ENCODE data around the gene RCSD1. TPM values are rescaled to one million over a fixed set of nuclear protein-coding genes. Genes with fewer than 3 reads are reported as not detected.

The RCSD1 gene
- total and polyA plus RNA-seq, 10 of the 15 experiments (the other 5 are each of a cell fraction or from before 2014, with no cell fraction given): 11.4 to 78.3 (median 71.6) TPM

- FAIRE-seq: no peak
- no peak overlapping the region for H2AFZ ChIP-seq (ENCODE audit: control insufficient read depth, low read depth, low read length)
These were observed 73.5 kb downstream of the RCSD1 start for GRCh38 chr1:167703557-167703956.

More at GRCh38 chr1:167703557-167703956, 73.5 kb downstream of the RCSD1 start:
- Histone ChIP-seq H3K27ac (ENCODE audit: control insufficient read depth, insufficient read depth) (no peak overlapping the region), H3K4me1 (ENCODE audit: control insufficient read depth, insufficient read depth, low read length) (peaks cover 30% of the 10 kb centered on the region), H3K36me3 (ENCODE audit: control insufficient read depth in 2 of 2, insufficient read depth in 2 of 2, low read length in 1 of 2) (peaks cover 0 to 31% of the 10 kb centered on the region in 2 experiments), H3K79me2 (ENCODE audit: control insufficient read depth, insufficient read depth, low read length) (no peaks in the 10 kb centered on the region), H3K9ac (ENCODE audit: control insufficient read depth, insufficient read depth, low read length) (no peak overlapping the region), H4K20me1 (ENCODE audit: control insufficient read depth, insufficient read depth) (no peaks in the 10 kb centered on the region), H3K27me3 (replicated peaks in 1 of 2; ENCODE audit: control insufficient read depth in 2 of 2, insufficient read depth in 2 of 2, low read length in 1 of 2) (no peaks in the 10 kb centered on the region), H3K4me2 (ENCODE audit: control insufficient read depth, insufficient read depth) (no peak overlapping the region), H3K9me3 (replicated peaks; ENCODE audit: control insufficient read depth, insufficient read depth, low read length) (no peaks in the 10 kb centered on the region), H3K4me3 (no peak overlapping the region)
- ChIA-PET RAD21 (ENCODE audit: unreplicated experiment) (interaction anchor here (2.6 kb wide), 1 partner anchor 12 kb away, joined by 6 read pairs; no protein-coding TSS in a partner anchor), SMC1A (ENCODE audit: uncharacterized antibody, unreplicated experiment) (interaction anchor here (1.0 to 5.6 kb wide), 3 partner anchors 16 to 148 kb away, joined by 3 to 29 read pairs (median 3); no protein-coding TSS in a partner anchor), POLR2A (no interaction called here), CTCF (interaction anchor here (1.0 to 2.9 kb wide), 4 partner anchors 10 to 379 kb away, joined by 3 to 14 read pairs (median 3); no protein-coding TSS in a partner anchor)
- intact Hi-C loops (cut with micrococcal nuclease; ENCODE audit: unreplicated experiment): no loop called here
- 94% methylated on average over 1 of the region's 1 CpG for WGBS (ENCODE audit: insufficient coverage, insufficient replicate concordance, low lambda C conversion rate, missing lambda C conversion rate)
- ATAC-seq (no peak), DNase-seq (ENCODE audit: low read depth, low spot score) (no peak)
- no TSS peak for BruUV-seq (replicated peaks)
- in situ Hi-C loops (cut with MboI): no loop called here
- TF ChIP-seq, protein P1, sequence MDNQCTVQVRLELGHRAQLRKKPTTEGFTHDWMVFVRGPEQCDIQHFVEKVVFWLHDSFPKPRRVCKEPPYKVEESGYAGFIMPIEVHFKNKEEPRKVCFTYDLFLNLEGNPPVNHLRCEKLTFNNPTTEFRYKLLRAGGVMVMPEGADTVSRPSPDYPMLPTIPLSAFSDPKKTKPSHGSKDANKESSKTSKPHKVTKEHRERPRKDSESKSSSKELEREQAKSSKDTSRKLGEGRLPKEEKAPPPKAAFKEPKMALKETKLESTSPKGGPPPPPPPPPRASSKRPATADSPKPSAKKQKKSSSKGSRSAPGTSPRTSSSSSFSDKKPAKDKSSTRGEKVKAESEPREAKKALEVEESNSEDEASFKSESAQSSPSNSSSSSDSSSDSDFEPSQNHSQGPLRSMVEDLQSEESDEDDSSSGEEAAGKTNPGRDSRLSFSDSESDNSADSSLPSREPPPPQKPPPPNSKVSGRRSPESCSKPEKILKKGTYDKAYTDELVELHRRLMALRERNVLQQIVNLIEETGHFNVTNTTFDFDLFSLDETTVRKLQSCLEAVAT (IDR thresholded peaks at IDR 0.05): no peak
- TF ChIP-seq, protein P2, sequence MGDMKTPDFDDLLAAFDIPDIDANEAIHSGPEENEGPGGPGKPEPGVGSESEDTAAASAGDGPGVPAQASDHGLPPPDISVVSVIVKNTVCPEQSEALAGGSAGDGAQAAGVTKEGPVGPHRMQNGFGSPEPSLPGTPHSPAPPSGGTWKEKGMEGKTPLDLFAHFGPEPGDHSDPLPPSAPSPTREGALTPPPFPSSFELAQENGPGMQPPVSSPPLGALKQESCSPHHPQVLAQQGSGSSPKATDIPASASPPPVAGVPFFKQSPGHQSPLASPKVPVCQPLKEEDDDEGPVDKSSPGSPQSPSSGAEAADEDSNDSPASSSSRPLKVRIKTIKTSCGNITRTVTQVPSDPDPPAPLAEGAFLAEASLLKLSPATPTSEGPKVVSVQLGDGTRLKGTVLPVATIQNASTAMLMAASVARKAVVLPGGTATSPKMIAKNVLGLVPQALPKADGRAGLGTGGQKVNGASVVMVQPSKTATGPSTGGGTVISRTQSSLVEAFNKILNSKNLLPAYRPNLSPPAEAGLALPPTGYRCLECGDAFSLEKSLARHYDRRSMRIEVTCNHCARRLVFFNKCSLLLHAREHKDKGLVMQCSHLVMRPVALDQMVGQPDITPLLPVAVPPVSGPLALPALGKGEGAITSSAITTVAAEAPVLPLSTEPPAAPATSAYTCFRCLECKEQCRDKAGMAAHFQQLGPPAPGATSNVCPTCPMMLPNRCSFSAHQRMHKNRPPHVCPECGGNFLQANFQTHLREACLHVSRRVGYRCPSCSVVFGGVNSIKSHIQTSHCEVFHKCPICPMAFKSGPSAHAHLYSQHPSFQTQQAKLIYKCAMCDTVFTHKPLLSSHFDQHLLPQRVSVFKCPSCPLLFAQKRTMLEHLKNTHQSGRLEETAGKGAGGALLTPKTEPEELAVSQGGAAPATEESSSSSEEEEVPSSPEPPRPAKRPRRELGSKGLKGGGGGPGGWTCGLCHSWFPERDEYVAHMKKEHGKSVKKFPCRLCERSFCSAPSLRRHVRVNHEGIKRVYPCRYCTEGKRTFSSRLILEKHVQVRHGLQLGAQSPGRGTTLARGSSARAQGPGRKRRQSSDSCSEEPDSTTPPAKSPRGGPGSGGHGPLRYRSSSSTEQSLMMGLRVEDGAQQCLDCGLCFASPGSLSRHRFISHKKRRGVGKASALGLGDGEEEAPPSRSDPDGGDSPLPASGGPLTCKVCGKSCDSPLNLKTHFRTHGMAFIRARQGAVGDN (IDR thresholded peaks at IDR 0.05): no peak
- no peak for TF ChIP-seq SMARCA5 (IDR thresholded peaks at IDR 0.05)
- no peak for TF ChIP-seq TCF7 (IDR thresholded peaks at IDR 0.05; ENCODE audit: borderline replicate concordance)
- no peak for TF ChIP-seq RBBP5 (conservative IDR thresholded peaks at IDR 0.05)
- TF ChIP-seq, protein P3, sequence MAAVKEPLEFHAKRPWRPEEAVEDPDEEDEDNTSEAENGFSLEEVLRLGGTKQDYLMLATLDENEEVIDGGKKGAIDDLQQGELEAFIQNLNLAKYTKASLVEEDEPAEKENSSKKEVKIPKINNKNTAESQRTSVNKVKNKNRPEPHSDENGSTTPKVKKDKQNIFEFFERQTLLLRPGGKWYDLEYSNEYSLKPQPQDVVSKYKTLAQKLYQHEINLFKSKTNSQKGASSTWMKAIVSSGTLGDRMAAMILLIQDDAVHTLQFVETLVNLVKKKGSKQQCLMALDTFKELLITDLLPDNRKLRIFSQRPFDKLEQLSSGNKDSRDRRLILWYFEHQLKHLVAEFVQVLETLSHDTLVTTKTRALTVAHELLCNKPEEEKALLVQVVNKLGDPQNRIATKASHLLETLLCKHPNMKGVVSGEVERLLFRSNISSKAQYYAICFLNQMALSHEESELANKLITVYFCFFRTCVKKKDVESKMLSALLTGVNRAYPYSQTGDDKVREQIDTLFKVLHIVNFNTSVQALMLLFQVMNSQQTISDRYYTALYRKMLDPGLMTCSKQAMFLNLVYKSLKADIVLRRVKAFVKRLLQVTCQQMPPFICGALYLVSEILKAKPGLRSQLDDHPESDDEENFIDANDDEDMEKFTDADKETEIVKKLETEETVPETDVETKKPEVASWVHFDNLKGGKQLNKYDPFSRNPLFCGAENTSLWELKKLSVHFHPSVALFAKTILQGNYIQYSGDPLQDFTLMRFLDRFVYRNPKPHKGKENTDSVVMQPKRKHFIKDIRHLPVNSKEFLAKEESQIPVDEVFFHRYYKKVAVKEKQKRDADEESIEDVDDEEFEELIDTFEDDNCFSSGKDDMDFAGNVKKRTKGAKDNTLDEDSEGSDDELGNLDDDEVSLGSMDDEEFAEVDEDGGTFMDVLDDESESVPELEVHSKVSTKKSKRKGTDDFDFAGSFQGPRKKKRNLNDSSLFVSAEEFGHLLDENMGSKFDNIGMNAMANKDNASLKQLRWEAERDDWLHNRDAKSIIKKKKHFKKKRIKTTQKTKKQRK (IDR thresholded peaks at IDR 0.05; ENCODE audit: low read depth, low read length): no peak
- no peak for TF ChIP-seq BHLHE40 (IDR thresholded peaks at IDR 0.05; ENCODE audit: borderline replicate concordance in 1 of 2, low read depth in 2 of 2, low read length in 1 of 2)
- TF ChIP-seq NFXL1 (IDR thresholded peaks at IDR 0.05; ENCODE audit: borderline replicate concordance): no peak

Data from GM12878 (cell line).